GM12878 (cell line): ENCODE results near the gene CORO1C. TPM values are rescaled to one million over a fixed set of nuclear protein-coding genes. Genes with fewer than 3 reads are reported as not detected.

Source experiments
- E2F8 ChIP-seq: fragments of 450-650 bp; IDR thresholded peaks from 2 replicates; pipeline ENCODE4 v1.6.1; 2018; ENCODE audit warnings: mild to moderate bottlenecking, low read depth, moderate library complexity; ENCODE audit not compliant: partially characterized antibody
- E4F1 ChIP-seq: fragments of 450-650 bp; IDR thresholded peaks from 2 replicates; pipeline ENCODE4 v1.6.1; 2018; ENCODE audit warnings: borderline replicate concordance, mild to moderate bottlenecking; ENCODE audit not compliant: partially characterized antibody
- EZH2 ChIP-seq: IDR thresholded peaks from 2 replicates; pipeline ENCODE4 v1.6.1; 2012; ENCODE audit warnings: low read depth, mild to moderate bottlenecking, control low read depth, inconsistent platforms, low read length, borderline replicate concordance; ENCODE audit not compliant: control insufficient read depth
- FOS ChIP-seq: IDR thresholded peaks from 3 replicates; pipeline ENCODE4 v1.6.1; 2011; ENCODE audit warnings: borderline replicate concordance; ENCODE audit not compliant: insufficient read length; ENCODE audit errors: extremely low read depth
- FOXK2 ChIP-seq: fragments of 450-650 bp; IDR thresholded peaks from 2 replicates; pipeline ENCODE4 v1.6.1; 2017; ENCODE audit warnings: mild to moderate bottlenecking, moderate library complexity
- FOXM1 ChIP-seq: IDR thresholded peaks from 2 replicates; pipeline ENCODE4 v1.6.1; 2012; ENCODE audit warnings: low read depth, mild to moderate bottlenecking, inconsistent platforms, low read length, moderate library complexity
- IRF3 ChIP-seq: fragments of 450-650 bp; IDR thresholded peaks from 2 replicates; pipeline ENCODE4 v1.6.1; 2014; ENCODE audit warnings: mild to moderate bottlenecking
- MXI1 ChIP-seq: fragments of 150-350 bp; IDR thresholded peaks from 2 replicates; pipeline ENCODE4 v1.6.1; 2011; ENCODE audit warnings: low read depth, mild to moderate bottlenecking, inconsistent platforms, low read length, improper control_type of control experiment
- PML ChIP-seq: IDR thresholded peaks from 2 replicates; pipeline ENCODE4 v1.6.1; 2012; ENCODE audit warnings: low read length, inconsistent platforms
- POLR2AphosphoS5 ChIP-seq: IDR thresholded peaks from 2 replicates; pipeline ENCODE4 v1.6.1; 2011; ENCODE audit warnings: mild to moderate bottlenecking, low read length, inconsistent platforms
- RBBP5 ChIP-seq: fragments of 200-600 bp; sonication (generic); conservative IDR thresholded peaks from 2 replicates; pipeline ENCODE4 v1.6.1; 2016
- RUNX3 ChIP-seq: IDR thresholded peaks from 2 replicates; pipeline ENCODE4 v1.6.1; 2012; ENCODE audit warnings: low read length, inconsistent platforms
- SMAD5 ChIP-seq: IDR thresholded peaks from 2 replicates; pipeline ENCODE4 v1.6.1; 2016; ENCODE audit warnings: antibody characterized with exemption, low read depth
- TBL1XR1 ChIP-seq: IDR thresholded peaks from 2 replicates; pipeline ENCODE4 v1.6.1; 2012; ENCODE audit warnings: low read depth, low read length, improper control_type of control experiment
- ZBTB11 ChIP-seq: fragments of 450-650 bp; formaldehyde crosslinking; IDR thresholded peaks from 2 replicates; pipeline ENCODE4 v1.5.0; 2022; ENCODE audit warnings: mild to moderate bottlenecking, missing genetic modification characterization
- ZNF24 ChIP-seq: fragments of 450-650 bp; IDR thresholded peaks from 2 replicates; pipeline ENCODE4 v1.6.1; 2017; ENCODE audit warnings: antibody characterized with exemption, mild to moderate bottlenecking
- ZNF687 ChIP-seq: fragments of 450-650 bp; IDR thresholded peaks from 2 replicates; pipeline ENCODE4 v1.6.1; 2017; ENCODE audit warnings: mild to moderate bottlenecking, moderate library complexity
- polyA plus RNA-seq, 11 experiments: library from polyadenylated mRNA; depleted of rRNA in 4 of 11; unstranded in 6 of 11; stranded (reverse) in 5 of 11; fragments of >200 nt; fragmentation: Nextera tagmentation in 4 of 11; fragmentation: Illumina TruSeq in 1 of 11; extraction: Ambion mirVana in 4 of 11; extraction: Trizol in 1 of 11; gene quantifications; 1 replicate in 1 of 11; 2 replicates in 10 of 11; pipeline versions ENCODE4 v1.2.1 to v1.2.3, GENCODE V29; 2011 to 2016; ENCODE audit warnings: inconsistent platforms in 2 of 11, missing spikeins in 2 of 11, low read depth in 1 of 11
- total RNA-seq, 4 experiments: library from RNA; depleted of rRNA in 3 of 4; stranded (reverse); fragments of >200 nt in 3 of 4; fragmentation: Illumina TruSeq in 1 of 4; extraction: Trizol in 1 of 4; gene quantifications; 2 replicates each; pipeline versions ENCODE4 v1.2.1 to v1.2.3, GENCODE V29; 2013 to 2021

Gene CORO1C
- total and polyA plus RNA-seq, 10 of the 15 experiments (the other 5 are each of a cell fraction or from before 2014, with no cell fraction given): 52.7 to 254 (median 171) TPM

GRCh38 chr12:108772247-108772646 is 40.9 kb upstream of the CORO1C start (continued):
- TF ChIP-seq E2F8: no peak
- TF ChIP-seq FOS: no peak
- no peak for TF ChIP-seq MXI1
- TF ChIP-seq SMAD5: no peak
- TF ChIP-seq RUNX3: peak; percentile 92
- TF ChIP-seq EZH2: no peak
- TF ChIP-seq ZBTB11 (CRISPR knock-in tag): no peak
- no peak for TF ChIP-seq ZNF687
- no peak for TF ChIP-seq ZNF24
- TF ChIP-seq RBBP5: no peak
- TF ChIP-seq POLR2AphosphoS5: no peak
- no peak for TF ChIP-seq E4F1
- no peak for TF ChIP-seq FOXK2
- TF ChIP-seq PML: no peak
- no peak for TF ChIP-seq IRF3
- TF ChIP-seq TBL1XR1: 0 out of 2 replicates have a peak, but pooled peaks have one; percentile 44
- peak; percentile 69; the same call in 1 of the 2 replicates for TF ChIP-seq FOXM1
